ENCODE results near the gene AHCYL2.

AHCYL2 gene

DNA sequence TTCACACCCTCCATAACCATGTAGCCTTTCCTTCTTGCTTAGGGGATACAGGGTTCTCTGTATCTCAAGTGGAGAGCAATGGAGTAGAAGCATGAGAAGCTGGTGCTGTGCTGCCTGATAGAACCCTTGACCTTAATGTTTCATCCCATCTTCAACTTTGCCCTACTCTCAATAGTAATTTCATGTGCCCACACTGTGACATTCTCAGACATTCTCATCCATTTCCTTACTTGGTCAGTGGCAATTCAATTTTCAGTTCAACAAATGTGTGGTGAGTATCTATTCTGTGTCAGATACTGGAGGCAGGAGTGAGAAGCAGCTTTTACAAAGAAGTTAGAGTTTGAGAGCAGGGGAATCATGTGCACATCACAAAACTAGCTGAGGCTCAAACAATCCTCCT is 225.5 kb downstream of the AHCYL2 start:
- no peak for DNase-seq
- Histone ChIP-seq H3K4me1 (no peaks in the 10 kb centered on the region), H3K9me3 (no peaks in the 10 kb centered on the region), H3K27me3 (no peaks in the 10 kb centered on the region), H3K4me3 (ENCODE audit: low read depth, low read length) (no peak overlapping the region), H3K36me3 (no peaks in the 10 kb centered on the region)
- TF ChIP-seq, protein P1, sequence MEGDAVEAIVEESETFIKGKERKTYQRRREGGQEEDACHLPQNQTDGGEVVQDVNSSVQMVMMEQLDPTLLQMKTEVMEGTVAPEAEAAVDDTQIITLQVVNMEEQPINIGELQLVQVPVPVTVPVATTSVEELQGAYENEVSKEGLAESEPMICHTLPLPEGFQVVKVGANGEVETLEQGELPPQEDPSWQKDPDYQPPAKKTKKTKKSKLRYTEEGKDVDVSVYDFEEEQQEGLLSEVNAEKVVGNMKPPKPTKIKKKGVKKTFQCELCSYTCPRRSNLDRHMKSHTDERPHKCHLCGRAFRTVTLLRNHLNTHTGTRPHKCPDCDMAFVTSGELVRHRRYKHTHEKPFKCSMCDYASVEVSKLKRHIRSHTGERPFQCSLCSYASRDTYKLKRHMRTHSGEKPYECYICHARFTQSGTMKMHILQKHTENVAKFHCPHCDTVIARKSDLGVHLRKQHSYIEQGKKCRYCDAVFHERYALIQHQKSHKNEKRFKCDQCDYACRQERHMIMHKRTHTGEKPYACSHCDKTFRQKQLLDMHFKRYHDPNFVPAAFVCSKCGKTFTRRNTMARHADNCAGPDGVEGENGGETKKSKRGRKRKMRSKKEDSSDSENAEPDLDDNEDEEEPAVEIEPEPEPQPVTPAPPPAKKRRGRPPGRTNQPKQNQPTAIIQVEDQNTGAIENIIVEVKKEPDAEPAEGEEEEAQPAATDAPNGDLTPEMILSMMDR (IDR thresholded peaks at IDR 0.05; ENCODE audit: low read depth, low read length), result no peak

DNA sequence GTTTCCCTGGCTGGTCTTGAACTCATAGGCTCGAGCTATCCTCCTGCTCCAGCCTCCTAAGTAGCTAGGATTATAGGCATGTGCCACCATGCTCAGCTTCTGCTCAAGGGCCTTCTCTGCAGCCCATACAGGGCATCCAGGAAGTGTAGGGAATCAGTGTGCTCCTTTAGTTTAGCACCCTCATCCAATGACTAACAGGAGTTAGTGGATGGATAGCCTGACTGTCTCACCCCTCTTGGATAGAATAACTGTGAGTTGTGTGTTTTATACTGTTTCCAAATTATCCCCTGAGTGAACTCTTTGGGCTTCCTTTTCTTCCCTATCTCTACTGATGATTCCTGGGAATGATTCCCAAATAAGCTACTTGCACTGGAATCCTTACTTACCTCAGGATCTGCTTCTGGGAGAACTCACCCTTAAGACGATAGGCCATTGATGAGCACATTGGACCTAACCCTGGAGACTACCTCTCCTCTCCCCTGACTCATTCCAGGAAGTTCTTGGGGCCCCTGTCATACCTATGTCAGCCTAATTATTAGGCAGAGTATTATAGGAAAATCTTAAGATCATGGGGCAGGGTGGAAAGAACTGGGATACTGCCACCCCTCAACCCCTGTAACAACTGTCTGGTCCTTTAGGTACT is 227.9 kb downstream of the AHCYL2 start:
- Histone ChIP-seq H3K4me1 (no peaks in the 10 kb centered on the region), H3K9me3 (no peaks in the 10 kb centered on the region), H3K36me3 (0 out of 2 replicates have a peak, but pooled peaks cover 4% of the 10 kb centered on the region), H3K4me3 (ENCODE audit: low read depth, low read length) (no peak overlapping the region), H3K27me3 (no peaks in the 10 kb centered on the region)
- TF ChIP-seq, protein P1 (IDR thresholded peaks at IDR 0.05; ENCODE audit: low read depth, low read length), result no peak
- DNase-seq, result no peak

DNA sequence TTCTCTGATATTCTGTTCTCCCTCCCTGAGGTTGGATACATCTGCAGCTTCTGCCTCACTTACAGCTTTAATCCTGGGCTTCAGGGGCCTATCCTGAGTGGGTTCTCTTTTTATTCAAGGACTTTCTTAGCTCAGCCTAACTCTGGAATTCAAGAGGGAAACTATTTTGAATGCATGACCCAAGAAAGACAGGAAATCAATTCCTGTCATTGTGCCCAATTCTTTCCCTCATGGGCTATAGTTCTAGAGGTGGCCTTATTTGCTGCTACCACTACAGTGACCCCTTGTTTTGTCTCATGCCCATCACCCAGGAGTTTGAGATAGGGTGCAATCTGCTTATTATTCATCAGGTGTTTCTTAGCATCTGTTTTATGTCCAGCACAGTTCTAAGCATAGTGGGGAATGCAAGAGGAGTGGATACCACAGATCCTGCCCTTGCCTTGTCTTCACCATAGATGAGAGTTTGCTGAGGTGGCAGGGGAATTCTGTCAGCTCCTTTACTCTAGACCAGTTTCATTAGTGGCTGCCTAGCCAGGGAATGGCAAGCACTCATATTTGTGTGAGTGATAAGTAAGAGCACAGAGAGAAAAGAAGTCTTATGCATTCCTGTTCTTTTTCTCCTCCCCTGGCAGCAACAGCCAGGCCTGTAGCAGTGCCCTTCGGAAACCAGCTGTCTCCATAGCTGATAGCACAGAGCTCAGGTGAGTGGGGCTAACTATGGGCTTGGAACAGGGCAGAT is 228.8 kb downstream of the AHCYL2 start:
- H3K36me3 ChIP-seq, result peaks cover 6% of the 10 kb centered on the region; the same call in 1 of the 2 replicates
- H3K4me1 ChIP-seq, result no peaks in the 10 kb centered on the region
- H3K4me3 ChIP-seq (ENCODE audit: low read depth, low read length), result no peak overlapping the region
- DNase-seq, result no peak
- H3K27me3 ChIP-seq, result no peaks in the 10 kb centered on the region
- H3K9me3 ChIP-seq, result no peaks in the 10 kb centered on the region
- TF ChIP-seq, protein P1 (IDR thresholded peaks at IDR 0.05; ENCODE audit: low read depth, low read length), result no peak

DNA sequence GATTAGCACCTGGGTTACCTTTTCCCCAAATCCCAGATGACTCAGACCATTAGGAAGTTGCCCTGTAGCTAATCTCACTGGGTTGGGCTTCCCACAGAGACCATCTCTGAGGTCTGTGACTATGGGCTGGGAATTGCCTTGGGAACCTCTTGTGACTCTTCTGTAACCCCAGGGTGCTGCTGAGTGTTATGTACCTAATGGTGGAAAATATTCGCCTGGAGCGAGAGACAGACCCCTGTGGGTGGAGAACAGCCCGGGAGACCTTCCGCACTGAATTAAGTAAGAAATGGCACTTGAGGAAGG is 229.4 kb downstream of the AHCYL2 start:
- Histone ChIP-seq H3K36me3 (peaks cover 6% of the 10 kb centered on the region; the same call in 1 of the 2 replicates), H3K9me3 (no peaks in the 10 kb centered on the region), H3K4me1 (no peaks in the 10 kb centered on the region), H3K4me3 (ENCODE audit: low read depth, low read length) (no peak overlapping the region), H3K27me3 (no peaks in the 10 kb centered on the region)
- TF ChIP-seq, protein P1 (IDR thresholded peaks at IDR 0.05; ENCODE audit: low read depth, low read length), result no peak
- DNase-seq, result no peak

DNA sequence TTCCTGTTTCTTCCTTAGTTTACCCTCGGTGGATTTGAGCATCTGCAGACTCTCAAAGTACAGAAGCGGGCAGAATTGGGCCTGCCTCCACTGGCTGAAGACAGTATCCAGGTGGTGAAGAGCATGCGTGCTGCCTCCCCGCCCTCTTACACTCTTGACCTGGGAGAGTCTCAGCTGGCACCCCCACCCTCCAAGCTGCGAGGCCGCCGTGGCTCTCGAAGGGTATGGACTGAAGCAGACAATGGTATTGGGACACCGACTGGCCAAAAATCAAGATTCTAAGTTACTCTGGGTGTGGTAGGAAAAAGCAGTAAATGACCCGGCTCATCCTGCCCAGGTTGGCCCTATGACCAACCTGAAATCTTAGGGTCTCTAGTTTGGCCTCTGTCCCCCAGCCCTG is 231.6 kb downstream of the AHCYL2 start:
- TF ChIP-seq, protein P1 (IDR thresholded peaks at IDR 0.05; ENCODE audit: low read depth, low read length), result no peak
- Histone ChIP-seq H3K4me1 (no peaks in the 10 kb centered on the region), H3K27me3 (no peaks in the 10 kb centered on the region), H3K9me3 (no peaks in the 10 kb centered on the region), H3K4me3 (ENCODE audit: low read depth, low read length) (no peak overlapping the region), H3K36me3 (peaks cover 6% of the 10 kb centered on the region; the same call in 1 of the 2 replicates)
- no peak for DNase-seq

DNA sequence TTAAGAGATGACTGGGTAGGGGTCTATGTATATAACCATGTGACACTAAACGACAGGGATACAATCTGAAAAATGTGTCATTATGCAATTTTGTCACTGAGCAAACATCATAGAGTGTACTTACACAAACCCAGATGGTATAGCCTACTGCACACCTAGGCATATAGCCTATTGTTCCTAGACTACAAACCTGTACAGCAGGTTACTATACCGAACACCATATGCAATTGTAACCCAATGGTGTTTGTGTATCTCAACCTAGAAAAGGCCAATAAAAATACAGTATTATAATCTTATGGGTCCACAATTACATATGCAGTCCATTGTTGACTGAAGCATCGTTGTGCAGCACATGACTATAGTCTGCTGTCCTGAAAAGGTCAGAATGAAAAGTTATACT is 232.3 kb downstream of the AHCYL2 start:
- Histone ChIP-seq H3K9me3 (no peaks in the 10 kb centered on the region), H3K4me1 (no peaks in the 10 kb centered on the region), H3K27me3 (no peaks in the 10 kb centered on the region), H3K36me3 (peaks cover 6% of the 10 kb centered on the region; the same call in 1 of the 2 replicates), H3K4me3 (ENCODE audit: low read depth, low read length) (no peak overlapping the region)
- TF ChIP-seq, protein P1 (IDR thresholded peaks at IDR 0.05; ENCODE audit: low read depth, low read length), result no peak
- DNase-seq, result no peak
